LNCaP clone FGC (cell line): ENCODE measurements around the gene PPP2R2B.

ENCODE experiments used
- DNase-seq: peaks from one replicate; pipeline ENCODE4 v3.0.0-alpha.2; 2011; ENCODE audit warnings: low read depth
- H3K4me3 ChIP-seq: 2 replicates; pipeline ENCODE4 v1.5.1; 2011; ENCODE audit warnings: mild to moderate bottlenecking, low read depth, low read length, control low read depth
- CTCF ChIP-seq: IDR thresholded peaks from 2 replicates; pipeline ENCODE4 v1.5.1; 2012; ENCODE audit warnings: mild to moderate bottlenecking; ENCODE audit not compliant: control insufficient read depth, insufficient read depth; ENCODE audit errors: extremely low read depth

Gene PPP2R2B

DNA sequence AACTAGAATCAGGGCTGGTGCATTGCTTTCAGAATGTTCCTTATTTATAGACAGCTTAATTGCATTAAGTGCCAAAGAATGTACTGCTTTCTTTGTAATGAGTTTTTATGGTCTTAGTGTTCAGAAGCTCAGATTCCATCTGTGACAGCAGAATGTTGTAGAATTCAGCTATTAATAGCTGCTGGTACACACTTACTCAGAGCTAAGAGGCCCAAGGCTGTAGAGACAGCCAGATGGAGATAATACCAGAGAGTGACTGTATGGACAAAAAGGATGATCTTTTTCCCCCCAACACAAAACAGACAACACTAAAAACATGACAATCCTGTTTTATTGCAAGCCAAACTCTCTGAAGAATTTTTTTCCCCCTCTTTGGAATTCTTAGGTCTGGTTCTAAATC lies 50.2 kb downstream of the PPP2R2B start:
- no peak for DNase-seq
- TF ChIP-seq CTCF: no peak
- no peak overlapping the region for H3K4me3 ChIP-seq

- no peak for DNase-seq
Observed at GRCh38 chr5:146827901-146828300, 50.7 kb downstream of the PPP2R2B start.

DNA sequence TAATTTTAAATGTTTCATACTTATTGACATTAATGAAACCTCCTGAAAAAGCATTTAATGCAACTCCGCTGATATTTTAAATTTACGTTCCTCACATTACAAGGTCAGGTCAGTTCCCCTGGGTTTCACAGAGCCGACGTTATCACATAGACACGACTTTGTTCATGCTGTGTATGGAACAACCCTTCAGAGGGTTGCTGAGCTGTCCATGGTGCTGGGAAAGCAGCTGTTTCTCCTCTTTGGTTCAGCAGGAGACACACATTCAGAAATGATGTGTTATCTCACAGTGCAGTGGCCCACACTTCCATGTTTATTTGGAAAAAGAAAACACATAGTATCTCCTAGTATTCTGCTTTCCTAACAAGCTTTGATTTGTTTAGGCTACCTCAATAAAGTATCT lies 53.5 kb downstream of the PPP2R2B start:
- H3K4me3 ChIP-seq: no peak overlapping the region
- DNase-seq: peak; percentile 1
- TF ChIP-seq CTCF: no peak

More at GRCh38 chr5:146827901-146828300, 50.7 kb downstream of the PPP2R2B start:
- no peak for TF ChIP-seq CTCF
- H3K4me3 ChIP-seq: no peak overlapping the region

- H3K4me3 ChIP-seq: no peak overlapping the region
- no peak for DNase-seq
- TF ChIP-seq CTCF: no peak
Observed at GRCh38 chr5:146821732-146822131, 56.8 kb downstream of the PPP2R2B start.

DNA sequence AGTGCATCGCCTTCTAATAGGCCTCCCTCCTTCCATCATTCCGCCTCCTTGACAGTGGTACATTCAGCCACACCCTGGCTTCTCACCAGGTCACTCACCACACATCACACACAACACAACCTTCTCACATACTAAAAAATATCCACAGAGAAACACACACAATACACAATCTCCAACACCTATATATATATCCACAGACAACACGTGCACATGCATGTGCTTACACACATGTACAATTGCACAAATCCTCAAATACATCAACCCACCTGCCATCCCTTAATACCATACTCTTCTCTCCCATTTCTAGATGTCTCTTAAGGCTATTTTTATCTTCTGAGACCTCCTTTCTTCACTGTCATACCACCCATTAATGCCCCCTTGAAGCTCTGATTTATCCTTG lies 57.6 kb downstream of the PPP2R2B start:
- DNase-seq: no peak
- no peak for TF ChIP-seq CTCF
- H3K4me3 ChIP-seq: no peak overlapping the region

GRCh38 chr5:146818822-146819221 lies 59.7 kb downstream of the PPP2R2B start:
- no peak for DNase-seq
- TF ChIP-seq CTCF: no peak

DNA sequence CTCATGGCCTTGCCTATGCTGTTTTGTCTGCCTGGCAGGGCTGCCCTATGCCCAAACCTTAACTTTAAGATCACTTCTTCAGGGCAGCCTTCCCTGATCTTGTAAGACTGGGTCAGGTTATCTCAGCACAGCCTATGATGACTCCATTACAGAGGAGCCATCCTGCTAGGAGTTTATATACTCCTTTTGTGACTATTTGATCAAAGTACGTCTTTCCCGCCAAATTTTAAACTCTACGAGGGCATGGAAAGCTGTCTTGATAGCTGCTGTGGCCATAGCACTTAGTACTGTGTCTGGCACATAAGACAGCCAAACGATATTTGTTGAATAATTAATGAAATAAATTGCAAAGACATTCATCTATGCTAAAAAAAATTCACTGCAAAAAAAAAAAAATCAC lies 60.6 kb downstream of the PPP2R2B start:
- no peak for TF ChIP-seq CTCF
- DNase-seq: no peak

More at GRCh38 chr5:146818822-146819221, 59.7 kb downstream of the PPP2R2B start:
- no peak overlapping the region for H3K4me3 ChIP-seq

More for the DNA sequence above, 60.6 kb downstream of the PPP2R2B start:
- H3K4me3 ChIP-seq: no peak overlapping the region
